ENCODE results near the gene PIGQ. TPM values are rescaled to one million over a fixed set of nuclear protein-coding genes. Genes with fewer than 3 reads are reported as not detected.
A peak's percentile ranks its signal among the peaks of the same experiment; 100 is the strongest.

Gene PIGQ
- total RNA-seq, 2 donors from 2014 or later: 25.6 to 32.4 TPM

DNA sequence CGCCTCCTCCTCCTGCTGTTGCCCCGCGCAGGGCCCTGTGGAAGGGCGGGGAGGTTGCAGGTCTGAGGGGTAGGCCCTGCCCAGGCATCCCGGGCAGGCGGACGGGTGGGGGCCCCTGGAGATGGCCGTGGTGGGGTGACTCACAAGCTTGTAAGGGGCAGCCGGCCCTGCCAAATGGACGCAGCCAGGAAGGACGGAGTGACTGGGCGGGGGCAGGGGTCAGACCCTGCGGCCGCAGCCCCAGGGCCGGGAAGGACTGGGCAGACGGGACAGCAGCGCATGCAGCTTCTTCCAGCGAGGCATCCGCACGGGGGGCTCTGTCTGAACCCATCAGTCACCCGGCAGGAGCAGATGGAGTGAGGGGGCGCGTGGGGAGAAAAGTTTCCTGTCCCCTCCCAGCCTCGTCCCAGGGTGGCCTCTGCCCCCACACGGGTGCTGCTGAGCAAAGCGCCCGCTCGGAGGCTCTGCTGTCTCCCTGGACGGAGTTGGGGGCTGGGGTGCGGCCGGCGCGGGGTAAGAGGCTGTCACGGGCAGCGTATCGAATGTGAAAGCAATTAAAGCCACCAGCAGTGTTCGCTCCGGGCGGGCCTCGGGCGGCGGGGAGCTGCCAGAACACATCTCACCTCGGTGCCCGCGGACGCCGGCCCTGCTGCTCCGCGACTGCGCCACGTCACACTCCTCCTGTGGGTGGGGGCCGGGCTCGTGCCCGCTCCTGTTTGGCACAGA lies 15.0 kb upstream of the PIGQ start:
- H3K9me3 ChIP-seq (ENCODE audit: control insufficient read depth, low read length, poor library complexity, severe bottlenecking): no peaks in the 10 kb centered on the region
- Mint-ChIP-seq H3K27ac (no peak overlapping the region), H3K4me1 (no peaks in the 10 kb centered on the region), H3K4me3 (no peak overlapping the region), H3K36me3 (ENCODE audit: low read depth) (no peaks in the 10 kb centered on the region), H3K27me3 (no peaks in the 10 kb centered on the region)
- ATAC-seq: no peak
- DNase-seq: no peak

GRCh38 chr16:555528-556473 lies 14.0 kb upstream of the PIGQ start:
- Mint-ChIP-seq H3K27ac (no peak overlapping the region), H3K27me3 (no peaks in the 10 kb centered on the region), H3K4me1 (no peaks in the 10 kb centered on the region), H3K4me3 (no peak overlapping the region), H3K36me3 (ENCODE audit: low read depth) (no peaks in the 10 kb centered on the region)
- ATAC-seq (no peak), DNase-seq (no peak)
- H3K9me3 ChIP-seq (ENCODE audit: control insufficient read depth, low read length, poor library complexity, severe bottlenecking): no peaks in the 10 kb centered on the region

GRCh38 chr16:556474-557173 lies 13.1 kb upstream of the PIGQ start:
- ATAC-seq (no peak), DNase-seq (no peak)
- Mint-ChIP-seq H3K36me3 (ENCODE audit: low read depth) (no peaks in the 10 kb centered on the region), H3K4me3 (no peak overlapping the region), H3K4me1 (no peaks in the 10 kb centered on the region), H3K27me3 (no peaks in the 10 kb centered on the region), H3K27ac (no peak overlapping the region)
- no peaks in the 10 kb centered on the region for H3K9me3 ChIP-seq (ENCODE audit: control insufficient read depth, low read length, poor library complexity, severe bottlenecking)

GRCh38 chr16:557463-558297 lies 12.1 kb upstream of the PIGQ start:
- H3K36me3 Mint-ChIP-seq (ENCODE audit: low read depth): no peaks in the 10 kb centered on the region
- no peaks in the 10 kb centered on the region for H3K9me3 ChIP-seq (ENCODE audit: control insufficient read depth, low read length, poor library complexity, severe bottlenecking)
- no peak overlapping the region for H3K4me3 Mint-ChIP-seq
- ATAC-seq: no peak
- H3K27ac Mint-ChIP-seq: no peak overlapping the region
- no peaks in the 10 kb centered on the region for H3K27me3 Mint-ChIP-seq
- DNase-seq: no peak
- no peaks in the 10 kb centered on the region for H3K4me1 Mint-ChIP-seq

DNA sequence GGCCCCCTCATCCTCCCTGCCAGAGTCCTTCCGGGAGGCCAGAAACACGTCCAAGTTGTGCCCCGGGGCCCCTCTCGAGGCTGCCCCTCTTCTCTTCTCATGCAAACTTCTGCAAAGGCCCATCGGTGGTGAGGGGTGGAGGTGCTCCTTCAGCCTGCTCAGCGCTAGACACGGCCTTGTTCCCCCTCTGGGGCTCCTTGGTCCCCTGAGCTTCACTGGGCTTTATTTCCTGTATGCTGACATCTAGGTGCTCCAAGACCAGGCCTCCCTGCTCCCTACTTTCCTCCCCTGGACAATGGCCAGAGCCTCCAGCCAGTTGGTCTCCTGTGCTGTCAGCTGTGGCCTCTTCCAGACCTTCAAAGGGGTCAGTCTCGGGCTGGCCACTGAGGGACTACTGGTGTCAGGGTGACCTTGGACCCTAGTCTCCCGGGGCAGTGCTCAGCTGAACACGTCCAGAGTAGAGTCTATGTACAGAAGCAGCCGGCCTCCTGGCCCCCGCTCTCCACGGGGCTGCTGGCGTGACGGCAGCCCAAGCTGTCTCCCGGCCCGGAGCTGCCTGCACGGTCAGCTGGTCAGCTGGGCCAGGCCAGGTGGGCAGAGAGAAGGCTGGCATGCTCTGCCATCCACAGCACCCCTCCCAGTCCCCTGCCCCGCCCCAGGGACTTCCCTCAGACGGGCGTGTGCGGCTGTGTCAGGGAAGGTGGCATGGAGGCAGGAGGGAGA lies 11.3 kb upstream of the PIGQ start:
- Mint-ChIP-seq H3K4me3 (no peak overlapping the region), H3K27me3 (no peaks in the 10 kb centered on the region), H3K4me1 (no peaks in the 10 kb centered on the region), H3K27ac (no peak overlapping the region), H3K36me3 (ENCODE audit: low read depth) (no peaks in the 10 kb centered on the region)
- no peaks in the 10 kb centered on the region for H3K9me3 ChIP-seq (ENCODE audit: control insufficient read depth, low read length, poor library complexity, severe bottlenecking)
- DNase-seq (no peak), ATAC-seq (no peak)

GRCh38 chr16:559021-559380 lies 10.8 kb upstream of the PIGQ start:
- no peaks in the 10 kb centered on the region for H3K9me3 ChIP-seq (ENCODE audit: control insufficient read depth, low read length, poor library complexity, severe bottlenecking)
- Mint-ChIP-seq H3K36me3 (ENCODE audit: low read depth) (no peaks in the 10 kb centered on the region), H3K4me3 (no peak overlapping the region), H3K27me3 (no peaks in the 10 kb centered on the region), H3K4me1 (no peaks in the 10 kb centered on the region), H3K27ac (no peak overlapping the region)
- no peak for ATAC-seq
- no peak for DNase-seq

DNA sequence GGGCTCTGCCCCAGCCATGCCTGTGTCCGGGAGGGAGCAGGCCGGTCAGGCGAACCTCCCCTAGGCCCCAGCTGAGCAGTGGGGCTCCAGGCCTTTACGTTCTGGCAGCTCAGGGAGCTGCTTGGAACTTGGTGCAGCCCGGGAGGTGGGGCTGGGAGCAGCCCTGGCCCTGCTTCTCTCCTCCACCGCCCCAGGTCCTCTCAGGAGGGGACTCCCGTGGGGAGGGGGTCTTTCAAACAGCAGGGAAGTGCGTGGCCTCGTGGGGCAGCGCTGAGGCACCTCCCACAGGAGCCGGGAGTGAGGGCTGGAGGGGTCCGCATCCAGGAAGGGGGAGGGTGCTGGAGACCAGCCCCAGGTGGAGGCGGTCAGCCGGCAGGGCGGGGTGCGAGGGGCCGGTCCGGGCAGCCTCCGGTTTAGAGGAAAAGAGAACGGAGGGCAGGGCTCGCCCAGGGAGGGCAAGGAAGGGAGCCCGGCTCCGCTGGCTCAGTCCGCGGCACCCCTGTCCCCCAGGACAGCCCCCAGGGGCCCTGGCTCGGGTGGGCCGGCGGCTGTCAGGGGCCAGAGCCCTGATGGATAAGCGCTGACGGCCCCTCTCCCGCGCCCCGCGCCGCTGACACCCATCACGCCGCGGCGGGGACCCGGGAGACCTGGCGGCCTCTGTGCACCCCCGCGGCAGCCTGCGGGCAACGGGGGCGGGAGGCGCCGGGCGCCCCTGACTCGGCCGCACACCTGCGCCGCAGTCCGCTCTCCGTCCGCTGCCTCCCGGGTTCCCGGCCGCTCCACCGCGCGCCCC lies 10.2 kb upstream of the PIGQ start:
- H3K4me1 Mint-ChIP-seq: no peaks in the 10 kb centered on the region
- DNase-seq (no peak), ATAC-seq (no peak)
- H3K9me3 ChIP-seq (ENCODE audit: control insufficient read depth, low read length, poor library complexity, severe bottlenecking): no peaks in the 10 kb centered on the region
- H3K27ac Mint-ChIP-seq: no peak overlapping the region
- H3K4me3 Mint-ChIP-seq: peak overlapping the region; percentile 31
- H3K27me3 Mint-ChIP-seq: no peaks in the 10 kb centered on the region
- H3K36me3 Mint-ChIP-seq (ENCODE audit: low read depth): no peaks in the 10 kb centered on the region

DNA sequence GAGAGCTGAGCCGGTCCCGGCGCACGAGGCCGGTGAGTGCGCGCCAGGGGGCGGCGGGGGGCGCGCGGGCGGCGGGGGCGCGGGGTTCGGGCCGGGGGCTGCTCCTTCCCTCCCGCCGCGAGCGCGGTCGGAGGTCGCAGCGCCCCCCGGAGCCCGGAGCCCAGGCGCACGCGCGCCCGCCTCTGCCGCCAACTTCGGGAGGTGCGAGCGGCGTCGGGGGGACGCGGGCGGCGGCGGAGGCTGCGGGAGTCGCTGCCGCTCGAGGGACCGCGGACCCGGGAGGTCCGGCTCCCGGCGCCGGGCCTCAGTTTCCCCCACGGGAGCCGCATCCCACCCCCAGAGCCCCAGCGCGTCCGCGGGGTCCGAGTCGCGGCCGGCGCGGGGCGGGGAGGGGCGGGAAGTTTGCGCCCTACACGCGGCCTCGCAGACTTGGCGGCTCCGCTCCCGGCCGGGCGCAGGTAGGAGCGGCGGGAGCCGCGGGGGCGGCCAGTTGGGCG lies 9.5 kb upstream of the PIGQ start, which contains the start of gene PRR35:
TSS of gene PRR35 (plus strand) at position 191 of the 497 bp plus-strand sequence. CDS start 2,901 bp downstream, outside the sequence.
- no peak for DNase-seq
- Mint-ChIP-seq H3K27me3 (no peaks in the 10 kb centered on the region), H3K36me3 (ENCODE audit: low read depth) (no peaks in the 10 kb centered on the region), H3K4me1 (no peaks in the 10 kb centered on the region), H3K27ac (no peak within 1 kb of the TSS), H3K4me3 (peak within 1 kb of the TSS; percentile 31)
- no peaks in the 10 kb centered on the region for H3K9me3 ChIP-seq (ENCODE audit: control insufficient read depth, low read length, poor library complexity, severe bottlenecking)
- ATAC-seq: no peak

GRCh38 chr16:560701-561412 lies 8.9 kb upstream of the PIGQ start:
- Mint-ChIP-seq H3K4me1 (no peaks in the 10 kb centered on the region), H3K27me3 (no peaks in the 10 kb centered on the region), H3K36me3 (ENCODE audit: low read depth) (no peaks in the 10 kb centered on the region), H3K4me3 (no peak overlapping the region), H3K27ac (no peak overlapping the region)
- no peaks in the 10 kb centered on the region for H3K9me3 ChIP-seq (ENCODE audit: control insufficient read depth, low read length, poor library complexity, severe bottlenecking)
- ATAC-seq (no peak), DNase-seq (no peak)

- Mint-ChIP-seq H3K36me3 (ENCODE audit: low read depth) (no peaks in the 10 kb centered on the region), H3K4me3 (no peak overlapping the region), H3K27ac (no peak overlapping the region), H3K4me1 (peaks cover under 1% of the 10 kb centered on the region), H3K27me3 (no peaks in the 10 kb centered on the region)
- no peaks in the 10 kb centered on the region for H3K9me3 ChIP-seq (ENCODE audit: control insufficient read depth, low read length, poor library complexity, severe bottlenecking)
- ATAC-seq (no peak), DNase-seq (no peak)
Measured at GRCh38 chr16:561413-561794, 8.4 kb upstream of the PIGQ start.

Data from T-helper 17 cell (primary cell).